NCI-H2227 (cell line): Measurements from ENCODE around the gene NDC1.
"Not testable (repeated sequence)": the region's sequence is repeated elsewhere in the genome, so short reads cannot be mapped to it uniquely, and the experiment has no call there.

Experiments
- DNase-seq: peaks from one replicate; lab custom pipeline; 2025; ENCODE audit not compliant: unreplicated experiment; lab: John Stamatoyannopoulos, UW

The NDC1 gene

GRCh38 chr1:53825306-53825705, 12.8 kb downstream of the NDC1 start:
- no peak for DNase-seq

- no peak for DNase-seq
These were observed 15.2 kb downstream of the NDC1 start for GRCh38 chr1:53822931-53823330.

DNA sequence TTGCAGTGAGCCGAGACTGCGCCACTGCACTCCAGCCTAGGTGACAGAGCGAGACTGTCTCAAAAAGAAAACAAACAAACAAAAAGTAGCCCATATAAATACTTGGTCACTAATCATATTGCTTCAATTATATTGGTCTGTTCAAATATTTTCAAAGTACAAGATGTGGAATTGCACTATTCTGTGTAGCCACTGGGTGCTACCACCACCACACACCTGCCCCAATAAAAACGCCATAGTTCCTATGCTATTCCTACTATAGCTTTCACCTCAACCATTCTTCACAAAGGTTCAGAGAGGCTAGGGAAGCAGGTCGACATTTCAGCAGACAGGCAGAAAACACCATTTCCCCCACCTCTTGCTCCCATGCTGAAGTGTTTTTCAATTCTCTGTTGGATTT, 16.7 kb downstream of the NDC1 start:
- DNase-seq, result no peak

DNA sequence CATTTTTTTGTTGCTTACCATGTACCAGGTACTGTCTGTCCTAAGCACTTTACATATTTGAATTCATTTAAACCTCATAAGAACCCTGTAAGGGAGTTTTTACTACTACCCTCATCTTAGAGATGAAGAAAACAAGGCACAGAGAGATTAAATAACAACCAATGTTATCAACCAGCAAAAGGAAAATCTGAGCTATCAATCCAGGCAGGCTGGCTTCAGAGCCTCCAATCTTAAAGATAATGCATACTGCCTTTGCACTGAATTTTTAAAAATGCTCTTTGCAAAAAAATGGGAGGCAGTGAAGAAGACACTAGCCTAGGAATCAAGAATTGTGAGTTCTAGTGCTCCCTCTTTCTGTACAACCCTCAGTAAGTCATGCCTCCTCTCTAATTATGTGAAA, 18.7 kb downstream of the NDC1 start:
- no peak for DNase-seq

GRCh38 chr1:53816584-53816983, 21.5 kb downstream of the NDC1 start:
- DNase-seq, result not testable (repeated sequence)

GRCh38 chr1:53815484-53815883, 22.6 kb downstream of the NDC1 start:
- DNase-seq, result not testable (repeated sequence)

GRCh38 chr1:53811414-53811851, 26.7 kb downstream of the NDC1 start:
- no peak for DNase-seq

DNA sequence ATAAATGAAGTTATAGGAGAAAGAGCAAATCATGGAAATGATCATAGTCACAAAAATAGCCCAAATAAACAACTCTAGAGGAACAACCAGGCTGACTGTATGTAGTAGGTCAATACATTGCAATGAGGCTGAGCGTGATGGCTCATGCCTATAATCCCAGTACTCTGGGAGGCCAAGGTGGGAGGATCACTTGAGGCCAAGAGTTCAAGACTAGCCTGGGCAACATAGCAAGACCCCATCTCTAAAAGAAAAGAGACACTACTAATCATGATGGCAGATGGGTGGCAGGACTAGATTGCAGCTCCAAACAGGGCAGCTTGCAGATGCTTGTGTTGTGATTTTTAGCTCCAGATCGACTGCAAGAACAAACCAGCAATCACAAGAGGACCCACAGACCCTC, 27.6 kb downstream of the NDC1 start:
- DNase-seq, result no peak

GRCh38 chr1:53810007-53810406, 28.1 kb downstream of the NDC1 start:
- DNase-seq, result no peak

GRCh38 chr1:53807916-53808315, 30.2 kb downstream of the NDC1 start:
- DNase-seq, result no peak

DNA sequence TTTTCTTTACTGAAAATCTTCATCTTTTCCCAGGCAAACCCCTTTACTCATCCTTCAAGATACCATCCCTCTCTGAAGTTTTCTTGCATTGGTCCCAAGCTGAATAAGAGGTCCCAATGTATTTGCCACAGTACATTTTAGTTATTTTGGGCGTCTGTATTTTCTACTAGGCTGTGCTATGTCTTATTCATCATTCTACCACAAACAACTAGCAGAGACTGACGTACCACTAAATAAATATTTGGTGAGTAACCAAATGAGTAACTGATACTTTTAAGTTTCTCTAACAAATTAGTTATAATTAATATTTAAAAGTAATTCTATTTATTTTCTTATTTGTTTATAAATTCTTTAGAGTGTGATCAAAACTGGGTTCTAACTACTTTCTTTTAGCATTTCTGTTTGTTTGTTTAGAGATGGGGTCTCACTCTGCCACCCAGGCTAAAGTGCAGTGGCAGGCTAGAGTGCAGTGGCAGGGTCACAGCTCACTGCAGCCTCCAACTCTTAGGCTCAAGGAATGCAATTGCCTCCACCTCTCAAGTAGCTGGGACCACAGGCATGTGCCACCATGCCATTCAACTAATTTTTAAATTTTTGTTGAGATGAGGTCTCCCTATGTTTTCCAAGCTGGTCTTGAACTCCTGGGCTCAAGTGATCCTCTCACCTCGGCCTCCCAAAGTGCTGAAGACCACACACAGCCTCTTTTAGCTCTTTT, 33.1 kb downstream of the NDC1 start:
- no peak for DNase-seq

GRCh38 chr1:53804181-53804580, 33.9 kb downstream of the NDC1 start:
- no peak for DNase-seq

GRCh38 chr1:53800621-53801020, 37.5 kb downstream of the NDC1 start:
- no peak for DNase-seq

DNA sequence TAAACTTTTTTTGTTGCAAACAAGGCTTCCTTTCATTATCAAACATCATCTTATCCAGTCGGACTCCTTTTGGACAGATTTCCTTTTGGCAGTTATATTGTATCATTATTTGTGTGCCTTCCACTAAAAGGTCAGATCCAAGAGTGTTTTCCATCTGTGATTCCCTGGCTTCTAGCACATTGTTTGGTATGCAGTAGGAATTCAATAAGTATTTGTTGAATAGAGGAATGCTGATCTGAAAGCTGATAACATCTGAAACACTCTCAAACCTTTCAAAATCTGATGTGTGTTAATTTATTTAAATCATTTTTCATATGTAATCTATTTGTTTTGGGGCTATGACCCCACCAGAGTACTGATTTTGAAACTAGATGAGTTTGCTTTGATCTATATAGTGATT, 39.0 kb downstream of the NDC1 start:
- no peak for DNase-seq

DNA sequence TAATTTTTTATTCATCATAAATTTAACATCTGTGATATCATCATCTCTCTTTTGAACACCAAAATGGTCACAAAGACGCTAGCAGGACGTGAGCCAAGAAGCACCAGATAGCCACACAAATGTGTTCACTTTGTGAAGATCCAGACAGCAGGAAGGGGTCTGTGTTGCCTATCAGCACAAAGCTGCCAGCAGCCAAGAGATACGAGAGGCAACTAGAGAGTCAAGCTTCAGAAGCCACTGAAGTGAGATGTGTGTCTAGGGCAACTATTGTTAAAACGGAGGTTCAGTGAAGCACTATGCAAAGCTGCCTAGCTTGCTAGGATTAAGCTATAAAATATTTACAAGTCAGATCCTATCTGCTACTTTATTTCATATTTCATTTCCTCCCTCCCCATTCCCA, 45.3 kb downstream of the NDC1 start:
- DNase-seq, result no peak

DNA sequence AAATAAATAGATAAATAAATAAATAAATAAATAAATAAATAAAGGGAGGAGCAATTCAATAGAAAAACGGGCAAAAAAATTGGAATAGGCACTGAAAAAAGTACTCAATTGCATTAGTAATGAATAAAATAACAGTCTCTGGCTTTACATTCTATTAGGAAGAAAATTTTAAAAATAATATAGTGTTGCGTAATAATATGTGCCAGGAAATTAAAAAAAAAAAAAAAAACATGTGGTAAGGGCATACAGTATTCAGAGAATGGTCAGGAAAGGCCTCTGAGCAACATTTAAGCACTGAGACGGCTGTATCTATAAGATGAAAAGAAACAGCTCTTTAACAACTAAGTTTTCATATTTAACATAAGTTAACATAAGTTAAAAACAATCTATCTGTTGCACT, 50.4 kb downstream of the NDC1 start:
- DNase-seq, result no peak

DNA sequence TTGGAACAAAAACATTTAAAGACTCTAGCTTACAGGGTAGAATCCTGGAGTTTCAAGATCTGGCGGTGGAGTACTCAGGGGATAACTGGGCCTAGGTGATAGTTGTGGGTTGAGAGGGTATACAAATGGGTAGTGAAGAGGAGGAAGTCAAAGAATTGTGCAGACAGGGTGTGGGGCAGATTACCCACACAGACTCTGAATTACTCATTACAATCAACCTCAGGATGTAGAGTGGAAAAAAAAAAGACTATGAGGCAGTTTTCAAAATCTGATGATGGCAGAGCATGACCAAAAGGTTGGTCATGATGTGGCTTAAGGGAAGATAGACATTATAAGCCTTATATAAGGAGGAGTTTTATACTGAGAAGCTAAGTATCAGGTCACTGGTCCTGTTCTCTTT, 55.0 kb downstream of the NDC1 start:
- no peak for DNase-seq

- no peak for DNase-seq
These were observed 56.4 kb downstream of the NDC1 start for GRCh38 chr1:53781654-53782053.

DNA sequence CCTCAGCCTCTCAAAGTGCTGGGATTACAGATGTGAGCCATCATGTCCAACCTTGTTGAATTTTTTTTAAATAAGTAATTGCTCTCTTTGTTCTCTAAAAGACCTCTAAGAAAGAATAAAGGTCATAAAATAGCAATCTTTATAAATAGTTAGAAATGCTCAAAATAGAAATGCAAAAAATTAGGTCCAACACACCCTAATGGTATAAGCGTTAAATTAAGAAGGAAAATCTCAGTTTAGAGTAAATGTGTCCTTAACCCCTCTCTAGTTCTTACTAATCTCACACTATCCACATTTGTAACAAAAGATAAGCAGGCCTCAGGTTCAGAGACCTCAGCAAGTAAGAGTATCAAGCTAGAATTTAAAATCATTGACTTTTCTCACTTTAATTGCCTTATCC, 60.8 kb downstream of the NDC1 start:
- DNase-seq, result no peak

- DNase-seq, result no peak
These were observed 66.4 kb downstream of the NDC1 start for GRCh38 chr1:53771648-53772047.

DNA sequence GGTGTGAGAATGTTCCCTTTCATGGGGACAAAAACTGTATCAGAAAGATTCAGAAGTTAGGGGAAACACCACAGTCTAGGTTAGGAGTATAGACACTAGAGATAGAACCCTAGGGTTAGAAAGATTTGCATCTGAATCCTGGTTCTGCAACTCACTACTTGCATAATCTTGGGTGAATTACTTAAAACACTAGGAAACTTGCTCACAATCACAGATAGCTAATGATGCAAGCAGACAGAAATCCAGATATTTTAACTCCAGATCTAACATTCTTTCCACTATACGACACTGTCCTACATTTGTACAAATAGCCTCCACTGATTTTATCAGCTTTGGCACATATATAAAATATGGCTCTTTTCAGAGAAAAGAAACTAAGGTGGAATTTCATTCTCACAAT, 68.3 kb downstream of the NDC1 start:
- DNase-seq, result no peak

GRCh38 chr1:53769184-53769583, 68.9 kb downstream of the NDC1 start:
- no peak for DNase-seq

DNA sequence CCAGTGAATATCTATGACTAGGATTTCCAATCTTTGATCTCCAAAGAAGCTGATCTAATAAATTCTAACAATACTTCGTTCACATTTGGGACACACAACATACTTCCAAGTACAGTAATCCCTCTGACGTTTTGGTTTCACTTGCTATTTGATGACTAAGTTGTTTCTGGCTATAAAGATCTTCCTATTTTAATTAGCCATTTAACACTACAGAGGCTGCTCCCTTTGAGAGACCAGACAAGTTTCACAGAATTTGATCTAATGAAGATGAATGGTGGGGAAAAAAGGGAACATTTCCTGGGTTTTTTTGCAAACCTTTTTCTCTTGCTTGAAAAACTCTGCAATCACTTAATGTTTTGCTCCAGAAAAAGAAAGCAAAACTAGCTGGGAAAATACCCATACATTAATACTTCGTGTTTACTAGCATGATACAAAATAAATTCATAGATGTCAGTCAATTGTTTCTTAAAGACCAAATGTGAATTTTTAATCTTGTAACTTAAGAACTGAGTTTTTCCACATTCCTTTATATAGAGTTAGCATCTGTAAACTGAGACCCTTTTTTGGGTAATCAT, 71.2 kb downstream of the NDC1 start:
- no peak for DNase-seq
